ENCODE data around the gene PNPLA6.

PNPLA6 gene

GRCh38 chr19:7515645-7516151 is 19.8 kb upstream of the PNPLA6 start, which contains the start of gene ZNF358:
Gene ZNF358, plus strand, starts transcription at chr19:7516103. Its CDS starts 3,140 bp downstream, at chr19:7519243.
- peak; percentile 95 for DNase-seq (ENCODE audit: low spot score)

- peak; percentile 43 for DNase-seq (ENCODE audit: low spot score)
Observed at GRCh38 chr19:7516333-7516732, 19.2 kb upstream of the PNPLA6 start.

- DNase-seq (ENCODE audit: low spot score): no peak
Observed at GRCh38 chr19:7516878-7517277, 18.6 kb upstream of the PNPLA6 start.

DNA sequence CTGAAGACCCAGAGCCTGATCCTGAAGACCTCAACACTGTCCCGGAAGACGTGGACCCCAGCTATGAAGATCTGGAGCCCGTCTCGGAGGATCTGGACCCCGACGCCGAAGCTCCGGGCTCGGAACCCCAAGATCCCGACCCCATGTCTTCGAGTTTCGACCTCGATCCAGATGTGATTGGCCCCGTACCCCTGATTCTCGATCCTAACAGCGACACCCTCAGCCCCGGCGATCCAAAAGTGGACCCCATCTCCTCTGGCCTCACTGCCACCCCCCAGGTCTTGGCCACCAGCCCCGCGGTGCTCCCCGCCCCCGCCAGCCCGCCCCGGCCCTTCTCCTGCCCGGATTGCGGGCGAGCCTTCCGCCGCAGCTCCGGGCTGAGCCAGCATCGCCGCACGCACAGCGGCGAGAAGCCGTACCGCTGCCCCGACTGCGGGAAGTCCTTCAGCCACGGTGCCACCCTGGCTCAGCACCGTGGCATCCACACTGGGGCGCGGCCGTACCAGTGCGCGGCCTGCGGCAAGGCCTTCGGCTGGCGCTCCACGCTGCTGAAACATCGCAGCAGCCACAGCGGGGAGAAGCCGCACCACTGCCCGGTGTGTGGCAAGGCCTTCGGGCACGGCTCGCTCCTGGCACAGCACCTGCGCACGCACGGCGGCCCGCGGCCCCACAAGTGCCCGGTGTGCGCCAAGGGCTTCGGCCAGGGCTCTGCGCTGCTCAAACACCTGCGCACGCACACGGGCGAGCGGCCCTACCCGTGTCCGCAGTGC is 16.0 kb upstream of the PNPLA6 start:
- no peak for DNase-seq (ENCODE audit: low spot score)

- no peak for DNase-seq (ENCODE audit: low spot score)
Observed at GRCh38 chr19:7520131-7521051, 15.1 kb upstream of the PNPLA6 start.

DNA sequence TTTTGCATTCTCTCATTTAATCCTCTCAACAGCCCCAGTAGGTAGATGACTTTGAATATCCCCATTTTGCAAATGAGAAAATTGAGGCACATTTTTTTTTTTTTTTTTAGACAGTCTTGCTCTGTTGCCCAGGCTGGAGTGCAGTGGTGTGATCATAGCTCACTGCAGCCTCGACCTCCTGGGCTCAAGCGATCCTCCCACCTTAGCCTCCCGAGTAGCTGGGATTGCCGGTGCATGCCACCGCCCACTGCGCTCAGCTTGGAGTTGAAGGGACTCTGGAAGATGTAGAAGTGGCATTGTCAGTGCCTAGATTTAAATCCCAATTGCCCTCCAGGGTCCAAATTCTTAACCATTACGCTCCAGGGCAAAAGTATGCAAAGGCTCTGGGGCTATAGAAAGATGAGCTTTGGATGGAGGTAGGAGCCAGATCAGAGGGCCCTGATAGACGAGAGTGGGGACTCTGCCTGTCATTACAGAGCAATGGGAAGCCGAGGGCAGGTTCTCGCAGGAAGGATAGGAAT is 13.9 kb upstream of the PNPLA6 start:
- no peak for DNase-seq (ENCODE audit: low spot score)

GRCh38 chr19:7522072-7522922 is 13.2 kb upstream of the PNPLA6 start, which contains the start of gene MCOLN1:
Gene MCOLN1, plus strand, starts transcription at chr19:7522624. Its CDS starts 127 bp downstream, at chr19:7522751.
- peak; percentile 100 for DNase-seq (ENCODE audit: low spot score)

- DNase-seq (ENCODE audit: low spot score): peak; percentile 45
Observed at GRCh38 chr19:7522923-7523667, 12.4 kb upstream of the PNPLA6 start.

DNA sequence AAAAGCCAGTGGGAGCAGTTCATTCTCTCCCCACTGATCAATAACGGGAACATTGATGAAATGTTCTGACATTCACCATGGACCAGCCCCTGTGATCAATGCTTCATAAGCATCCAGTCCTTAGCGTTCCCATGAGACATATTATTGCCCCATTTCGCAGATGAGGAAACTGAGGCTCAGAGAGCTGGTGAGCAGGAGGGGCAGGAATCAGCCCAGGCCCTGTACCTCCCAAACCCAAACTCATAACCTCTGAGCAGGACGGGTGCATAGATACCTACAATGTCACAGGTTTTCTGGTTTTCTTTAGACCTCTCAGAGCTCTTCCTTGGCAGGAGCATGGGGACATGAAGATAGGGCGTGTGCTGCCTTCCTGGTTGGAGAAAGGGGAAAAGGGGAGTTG is 11.0 kb upstream of the PNPLA6 start:
- DNase-seq (ENCODE audit: low spot score): no peak

DNA sequence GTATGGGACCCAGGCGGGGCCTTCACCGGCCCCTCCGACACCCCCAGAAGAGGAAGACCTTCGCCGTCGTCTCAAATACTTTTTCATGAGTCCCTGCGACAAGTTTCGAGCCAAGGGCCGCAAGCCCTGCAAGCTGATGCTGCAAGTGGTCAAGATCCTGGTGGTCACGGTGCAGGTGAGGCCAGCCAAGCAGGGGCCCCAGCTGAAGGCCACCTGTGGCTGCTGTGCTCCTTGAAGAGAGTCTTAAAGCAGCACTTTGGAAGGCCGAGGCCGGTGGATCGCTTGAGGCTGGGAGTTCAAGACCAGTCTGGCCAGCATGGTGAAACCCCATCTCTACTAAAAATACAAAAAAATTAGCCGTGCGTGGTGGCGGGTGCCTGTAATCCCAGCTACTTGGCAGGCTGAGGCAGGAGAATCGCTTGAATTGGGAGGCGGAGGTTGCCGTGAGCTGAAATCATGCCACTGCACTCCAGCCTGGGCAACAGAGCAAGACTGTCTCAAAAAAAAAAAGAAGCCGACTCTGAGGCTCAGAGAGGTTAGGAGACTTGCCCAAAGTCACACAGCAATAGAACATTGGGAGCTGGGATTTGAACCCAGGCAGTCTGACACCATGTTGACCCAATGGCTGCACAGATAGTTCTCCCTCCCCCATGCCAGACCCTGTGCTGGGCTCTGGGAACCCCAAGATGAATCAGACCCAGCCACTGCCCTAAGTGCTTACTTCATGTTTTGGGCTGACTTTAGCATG is 10.4 kb upstream of the PNPLA6 start:
- no peak for DNase-seq (ENCODE audit: low spot score)

GRCh38 chr19:7526059-7526929 is 9.2 kb upstream of the PNPLA6 start:
- DNase-seq (ENCODE audit: low spot score): no peak

DNA sequence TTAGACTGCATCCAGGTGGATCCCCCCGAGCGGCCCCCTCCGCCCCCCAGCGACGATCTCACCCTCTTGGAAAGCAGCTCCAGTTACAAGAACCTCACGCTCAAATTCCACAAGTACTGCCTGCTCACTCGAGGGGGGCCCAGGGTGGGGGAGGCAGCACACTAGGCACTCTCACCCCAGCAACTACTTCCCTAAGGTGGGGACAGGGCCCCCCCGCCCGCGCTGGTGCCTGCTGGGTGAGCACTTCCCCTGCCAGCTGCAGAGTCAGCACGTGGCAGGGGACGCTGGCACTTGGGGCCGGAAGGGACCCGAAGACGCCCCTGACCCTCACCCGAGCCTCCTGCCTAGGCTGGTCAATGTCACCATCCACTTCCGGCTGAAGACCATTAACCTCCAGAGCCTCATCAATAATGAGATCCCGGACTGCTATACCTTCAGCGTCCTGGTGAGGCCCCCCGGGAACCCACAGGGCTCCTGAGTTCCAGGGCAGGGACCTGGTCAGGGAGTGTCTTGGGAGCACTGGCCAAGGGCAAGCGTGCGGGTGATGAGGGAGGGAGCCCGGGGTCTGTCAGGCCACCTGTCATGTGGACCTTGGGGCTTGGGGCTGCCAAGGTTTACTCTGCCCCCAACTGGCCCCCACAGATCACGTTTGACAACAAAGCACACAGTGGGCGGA is 7.9 kb upstream of the PNPLA6 start:
- DNase-seq (ENCODE audit: low spot score): no peak

GRCh38 chr19:7528192-7528519 is 7.4 kb upstream of the PNPLA6 start:
- no peak for DNase-seq (ENCODE audit: low spot score)

DNA sequence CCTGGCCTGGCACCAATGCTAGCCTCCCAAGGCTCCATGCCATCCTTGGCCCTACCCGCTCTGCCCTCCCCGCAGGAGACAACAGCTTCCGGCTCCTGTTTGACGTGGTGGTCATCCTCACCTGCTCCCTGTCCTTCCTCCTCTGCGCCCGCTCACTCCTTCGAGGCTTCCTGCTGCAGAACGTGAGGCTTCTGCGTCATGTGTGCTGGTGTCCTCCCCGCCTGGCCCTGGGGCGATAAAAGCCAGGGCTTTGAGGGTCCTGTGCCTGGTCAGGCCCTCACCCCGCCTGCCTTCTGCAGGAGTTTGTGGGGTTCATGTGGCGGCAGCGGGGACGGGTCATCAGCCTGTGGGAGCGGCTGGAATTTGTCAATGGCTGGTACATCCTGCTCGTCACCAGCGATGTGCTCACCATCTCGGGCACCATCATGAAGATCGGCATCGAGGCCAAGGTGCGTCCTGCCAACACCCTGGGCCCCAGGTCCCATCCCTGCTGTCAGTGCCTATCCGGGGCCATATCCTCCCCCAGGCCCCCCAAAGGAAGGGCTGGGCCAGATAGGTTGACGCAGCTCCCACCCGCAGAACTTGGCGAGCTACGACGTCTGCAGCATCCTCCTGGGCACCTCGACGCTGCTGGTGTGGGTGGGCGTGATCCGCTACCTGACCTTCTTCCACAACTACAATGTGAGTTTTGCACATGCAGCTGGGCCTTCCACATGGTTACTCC is 6.8 kb upstream of the PNPLA6 start:
- no peak for DNase-seq (ENCODE audit: low spot score)

DNA sequence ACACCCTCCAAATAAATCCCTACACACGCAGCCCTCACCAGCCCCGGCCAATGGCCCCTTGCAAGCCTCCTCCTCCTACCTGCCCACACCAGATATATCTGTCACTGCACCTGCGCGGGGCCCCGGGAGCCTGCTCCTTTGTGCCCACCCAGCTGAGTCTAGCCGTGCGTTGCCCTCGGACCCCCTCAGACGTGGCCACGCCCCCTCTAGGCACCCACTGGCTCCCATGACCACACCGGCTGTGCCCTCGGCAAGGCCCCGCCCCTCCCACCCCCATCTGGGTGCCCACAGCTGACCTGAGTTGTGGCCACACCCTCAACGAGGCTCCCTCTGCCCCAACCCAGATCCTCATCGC is 6.3 kb upstream of the PNPLA6 start:
- no peak for DNase-seq (ENCODE audit: low spot score)

GRCh38 chr19:7529610-7530490 is 5.7 kb upstream of the PNPLA6 start:
- DNase-seq (ENCODE audit: low spot score): no peak

DNA sequence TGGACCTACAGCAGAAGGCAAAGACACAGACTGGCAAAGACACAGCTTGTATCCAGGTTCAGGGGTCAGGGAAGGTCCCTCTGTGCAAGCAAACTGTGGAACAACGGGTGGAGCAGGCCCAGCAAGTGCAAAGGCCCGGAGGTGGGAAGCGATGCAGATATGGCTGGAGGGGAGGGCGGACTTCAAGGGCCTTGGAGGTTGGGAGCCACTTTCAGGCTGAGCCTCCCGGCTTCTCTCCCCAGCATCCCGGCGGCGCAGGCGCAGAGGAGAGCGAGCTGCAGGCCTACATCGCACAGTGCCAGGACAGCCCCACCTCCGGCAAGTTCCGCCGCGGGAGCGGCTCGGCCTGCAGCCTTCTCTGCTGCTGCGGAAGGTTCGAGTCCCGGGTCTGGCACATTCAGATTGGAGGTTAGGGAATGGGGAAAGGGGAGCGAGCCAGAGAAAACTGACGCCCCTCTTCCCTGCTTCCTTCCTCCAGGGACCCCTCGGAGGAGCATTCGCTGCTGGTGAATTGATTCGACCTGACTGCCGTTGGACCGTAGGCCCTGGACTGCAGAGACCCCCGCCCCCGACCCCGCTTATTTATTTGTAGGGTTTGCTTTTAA is 2.1 kb upstream of the PNPLA6 start:
- peak; percentile 76 for DNase-seq (ENCODE audit: low spot score)

All from AG20443 (cell line).